ENCODE data around the gene SHISA8. TPM values are rescaled to one million over a fixed set of nuclear protein-coding genes. Genes with fewer than 3 reads are reported as not detected.

The SHISA8 gene
- total and polyA plus RNA-seq, 4 experiments from 2014 or later = not detected

GRCh38 chr22:41933411-41934177 lies 18.7 kb upstream of the SHISA8 start:
- Histone ChIP-seq H3K36me3 (ENCODE audit: insufficient read depth, low read length) (no peaks in the 10 kb centered on the region), H3K4me1 (ENCODE audit: insufficient read depth, low read length) (peaks cover 10% of the 10 kb centered on the region), H3K9me3 (ENCODE audit: control insufficient read depth in 1 of 2, low read length in 2 of 2) (no peaks in the 10 kb centered on the region), H3K27ac (ENCODE audit: low read depth, low read length) (no peak overlapping the region), H3K4me3 (ENCODE audit: low read length in 2 of 2) (no peak overlapping the region), H3K27me3 (ENCODE audit: insufficient read depth, low read length) (no peaks in the 10 kb centered on the region)
- no peak for DNase-seq
- Mint-ChIP-seq H3K4me1 (peaks cover 6 to 15% (median 11%) of the 10 kb centered on the region in 4 donors), H3K4me3 (no peak overlapping the region), H3K27me3 (no peaks in the 10 kb centered on the region), H3K36me3 (no peaks in the 10 kb centered on the region), H3K27ac (peak overlapping the region in 3 of 7 donors; percentile 42 to 57 (median 56)), H3K9me3 (no peaks in the 10 kb centered on the region)
- intact Hi-C loops (cut with micrococcal nuclease) = loop anchor here (2.0 kb wide), 1 partner anchor 23 kb away; no protein-coding TSS in a partner anchor
- ChIA-PET POLR2A (ENCODE audit: partially characterized antibody) (interaction anchor here (1.1 to 1.7 kb wide), 3 partner anchors 7 to 152 kb away, joined by 4 to 8 read pairs (median 5); partner anchors contain the start of genes SREBF2 and TNFRSF13C), CTCF (ENCODE audit: partially characterized antibody) (interaction anchor here (8.0 kb wide), 1 partner anchor 8 kb away, joined by 115 read pairs; the partner anchor contains the start of gene TNFRSF13C)

- Mint-ChIP-seq H3K4me3 (no peak overlapping the region), H3K27me3 (no peaks in the 10 kb centered on the region), H3K4me1 (peaks cover 4 to 20% (median 8%) of the 10 kb centered on the region in 4 donors), H3K9me3 (no peaks in the 10 kb centered on the region), H3K36me3 (no peaks in the 10 kb centered on the region), H3K27ac (no peak overlapping the region)
- no peak for DNase-seq
- Histone ChIP-seq H3K36me3 (ENCODE audit: insufficient read depth, low read length) (no peaks in the 10 kb centered on the region), H3K4me1 (ENCODE audit: insufficient read depth, low read length) (peaks cover 10% of the 10 kb centered on the region), H3K27ac (ENCODE audit: low read depth, low read length) (no peak overlapping the region), H3K4me3 (ENCODE audit: low read length in 2 of 2) (no peak overlapping the region), H3K27me3 (ENCODE audit: insufficient read depth, low read length) (no peaks in the 10 kb centered on the region), H3K9me3 (ENCODE audit: control insufficient read depth in 1 of 2, low read length in 2 of 2) (no peaks in the 10 kb centered on the region)
- ChIA-PET CTCF (ENCODE audit: partially characterized antibody) (interaction anchor here (1.3 kb wide), 1 partner anchor 8 kb away, joined by 6 read pairs; no protein-coding TSS in a partner anchor), POLR2A (ENCODE audit: partially characterized antibody) (no interaction called here)
- intact Hi-C loops (cut with micrococcal nuclease) = loop anchor here (2.0 kb wide), 1 partner anchor 24 kb away; no protein-coding TSS in a partner anchor
Observed at GRCh38 chr22:41932353-41932752, 17.5 kb upstream of the SHISA8 start.

GRCh38 chr22:41931701-41932269 lies 16.9 kb upstream of the SHISA8 start:
- Histone ChIP-seq H3K9me3 (ENCODE audit: control insufficient read depth in 1 of 2, low read length in 2 of 2) (no peaks in the 10 kb centered on the region), H3K27ac (ENCODE audit: low read depth, low read length) (no peak overlapping the region), H3K27me3 (ENCODE audit: insufficient read depth, low read length) (no peaks in the 10 kb centered on the region), H3K4me3 (ENCODE audit: low read length in 2 of 2) (no peak overlapping the region), H3K4me1 (ENCODE audit: insufficient read depth, low read length) (peaks cover 7% of the 10 kb centered on the region), H3K36me3 (ENCODE audit: insufficient read depth, low read length) (no peaks in the 10 kb centered on the region)
- Mint-ChIP-seq H3K9me3 (no peaks in the 10 kb centered on the region), H3K4me3 (no peak overlapping the region), H3K27me3 (no peaks in the 10 kb centered on the region), H3K27ac (peak overlapping the region in 1 of 7 donors; percentile 68), H3K4me1 (peaks cover 2 to 22% (median 5%) of the 10 kb centered on the region in 4 donors), H3K36me3 (no peaks in the 10 kb centered on the region)
- DNase-seq = no peak
- intact Hi-C loops (cut with micrococcal nuclease) = loop anchor here (2.0 kb wide), 1 partner anchor 25 kb away; no protein-coding TSS in a partner anchor
- ChIA-PET POLR2A (ENCODE audit: partially characterized antibody) (no interaction called here), CTCF (ENCODE audit: partially characterized antibody) (interaction anchor here (0.7 to 1.3 kb wide), 2 partner anchors 9 to 234 kb away, joined by 3 to 6 read pairs; no protein-coding TSS in a partner anchor)

- Histone ChIP-seq H3K9me3 (ENCODE audit: control insufficient read depth in 1 of 2, low read length in 2 of 2) (no peaks in the 10 kb centered on the region), H3K27me3 (ENCODE audit: insufficient read depth, low read length) (no peaks in the 10 kb centered on the region), H3K4me3 (ENCODE audit: low read length in 2 of 2) (no peak overlapping the region), H3K27ac (ENCODE audit: low read depth, low read length) (no peak overlapping the region), H3K36me3 (ENCODE audit: insufficient read depth, low read length) (no peaks in the 10 kb centered on the region), H3K4me1 (ENCODE audit: insufficient read depth, low read length) (peaks cover 15% of the 10 kb centered on the region)
- Mint-ChIP-seq H3K9me3 (peaks cover 0 to 3% (median 0%) of the 10 kb centered on the region in 8 donors), H3K4me3 (no peak overlapping the region), H3K4me1 (peaks cover 3 to 25% (median 10%) of the 10 kb centered on the region in 4 donors), H3K36me3 (no peaks in the 10 kb centered on the region), H3K27me3 (no peaks in the 10 kb centered on the region), H3K27ac (peak overlapping the region in 1 of 7 donors; percentile 70)
- ChIA-PET POLR2A (ENCODE audit: partially characterized antibody) (interaction anchor here (1.0 to 8.0 kb wide), 2 partner anchors 9 to 129 kb away, joined by 4 to 223 read pairs; partner anchors contain the start of gene CCDC134), CTCF (ENCODE audit: partially characterized antibody) (interaction anchor here (6.7 kb wide), 1 partner anchor 8 kb away, joined by 115 read pairs; no protein-coding TSS in a partner anchor)
- intact Hi-C loops (cut with micrococcal nuclease) = loop anchor here (5.0 kb wide), 1 partner anchor 67 kb away; no protein-coding TSS in a partner anchor
- no peak for DNase-seq
Observed at GRCh38 chr22:41929418-41929810, 14.5 kb upstream of the SHISA8 start.

GRCh38 chr22:41928593-41929417 lies 13.9 kb upstream of the SHISA8 start:
- H3K27ac Mint-ChIP-seq = peak overlapping the region in 2 of 7 donors; percentile 70 to 80
- intact Hi-C loops (cut with micrococcal nuclease) = loop anchor here (5.0 kb wide), 1 partner anchor 67 kb away; no protein-coding TSS in a partner anchor
- no peaks in the 10 kb centered on the region for H3K36me3 Mint-ChIP-seq
- peaks cover 15% of the 10 kb centered on the region for H3K4me1 ChIP-seq (ENCODE audit: insufficient read depth, low read length)
- H3K27me3 ChIP-seq (ENCODE audit: insufficient read depth, low read length) = no peaks in the 10 kb centered on the region
- H3K4me3 Mint-ChIP-seq = no peak overlapping the region
- H3K4me3 ChIP-seq (ENCODE audit: low read length in 2 of 2) = no peak overlapping the region
- H3K4me1 Mint-ChIP-seq = peaks cover 3 to 25% (median 10%) of the 10 kb centered on the region in 4 donors
- no peak overlapping the region for H3K27ac ChIP-seq (ENCODE audit: low read depth, low read length)
- H3K36me3 ChIP-seq (ENCODE audit: insufficient read depth, low read length) = no peaks in the 10 kb centered on the region
- POLR2A ChIA-PET (ENCODE audit: partially characterized antibody) = interaction anchor here (1.0 to 8.0 kb wide), 2 partner anchors 10 to 129 kb away, joined by 4 to 223 read pairs; partner anchors contain the start of gene CCDC134
- H3K9me3 Mint-ChIP-seq = peaks cover 0 to 3% (median 0%) of the 10 kb centered on the region in 8 donors
- H3K27me3 Mint-ChIP-seq = no peaks in the 10 kb centered on the region
- CTCF ChIA-PET (ENCODE audit: partially characterized antibody) = interaction anchor here (6.7 kb wide), 1 partner anchor 9 kb away, joined by 115 read pairs; no protein-coding TSS in a partner anchor
- no peaks in the 10 kb centered on the region for H3K9me3 ChIP-seq (ENCODE audit: control insufficient read depth in 1 of 2, low read length in 2 of 2)
- no peak for DNase-seq

GRCh38 chr22:41927813-41928212 lies 12.9 kb upstream of the SHISA8 start:
- POLR2A ChIA-PET (ENCODE audit: partially characterized antibody) = interaction anchor here (0.7 to 8.0 kb wide), 4 partner anchors 11 to 147 kb away, joined by 3 to 223 read pairs (median 26); partner anchors contain the start of gene SREBF2
- peaks cover 0 to 3% (median 0%) of the 10 kb centered on the region in 8 donors for H3K9me3 Mint-ChIP-seq
- intact Hi-C loops (cut with micrococcal nuclease) = loop anchor here (5.0 kb wide), 1 partner anchor 66 kb away; no protein-coding TSS in a partner anchor
- DNase-seq = no peak
- H3K4me3 ChIP-seq (ENCODE audit: low read length in 2 of 2) = no peak overlapping the region
- no peaks in the 10 kb centered on the region for H3K36me3 ChIP-seq (ENCODE audit: insufficient read depth, low read length)
- H3K27ac ChIP-seq (ENCODE audit: low read depth, low read length) = no peak overlapping the region
- H3K27me3 ChIP-seq (ENCODE audit: insufficient read depth, low read length) = no peaks in the 10 kb centered on the region
- no peaks in the 10 kb centered on the region for H3K9me3 ChIP-seq (ENCODE audit: control insufficient read depth in 1 of 2, low read length in 2 of 2)
- peaks cover 15% of the 10 kb centered on the region for H3K4me1 ChIP-seq (ENCODE audit: insufficient read depth, low read length)
- peaks cover 3 to 25% (median 10%) of the 10 kb centered on the region in 4 donors for H3K4me1 Mint-ChIP-seq
- peak overlapping the region in 2 of 7 donors; percentile 42 to 85 for H3K27ac Mint-ChIP-seq
- CTCF ChIA-PET (ENCODE audit: partially characterized antibody) = interaction anchor here (1.3 to 6.7 kb wide), 3 partner anchors 10 to 230 kb away, joined by 3 to 115 read pairs (median 22); partner anchors contain the start of gene MEI1
- H3K4me3 Mint-ChIP-seq = peak overlapping the region in 7 of 8 donors; percentile 33 to 80 (median 69)
- H3K27me3 Mint-ChIP-seq = no peaks in the 10 kb centered on the region
- H3K36me3 Mint-ChIP-seq = no peaks in the 10 kb centered on the region
